ENCODE results near the gene CD79A.
"Not testable (repeated sequence)": the region's sequence is repeated elsewhere in the genome, so short reads cannot be mapped to it uniquely, and the experiment has no call there.

Gene CD79A

DNA sequence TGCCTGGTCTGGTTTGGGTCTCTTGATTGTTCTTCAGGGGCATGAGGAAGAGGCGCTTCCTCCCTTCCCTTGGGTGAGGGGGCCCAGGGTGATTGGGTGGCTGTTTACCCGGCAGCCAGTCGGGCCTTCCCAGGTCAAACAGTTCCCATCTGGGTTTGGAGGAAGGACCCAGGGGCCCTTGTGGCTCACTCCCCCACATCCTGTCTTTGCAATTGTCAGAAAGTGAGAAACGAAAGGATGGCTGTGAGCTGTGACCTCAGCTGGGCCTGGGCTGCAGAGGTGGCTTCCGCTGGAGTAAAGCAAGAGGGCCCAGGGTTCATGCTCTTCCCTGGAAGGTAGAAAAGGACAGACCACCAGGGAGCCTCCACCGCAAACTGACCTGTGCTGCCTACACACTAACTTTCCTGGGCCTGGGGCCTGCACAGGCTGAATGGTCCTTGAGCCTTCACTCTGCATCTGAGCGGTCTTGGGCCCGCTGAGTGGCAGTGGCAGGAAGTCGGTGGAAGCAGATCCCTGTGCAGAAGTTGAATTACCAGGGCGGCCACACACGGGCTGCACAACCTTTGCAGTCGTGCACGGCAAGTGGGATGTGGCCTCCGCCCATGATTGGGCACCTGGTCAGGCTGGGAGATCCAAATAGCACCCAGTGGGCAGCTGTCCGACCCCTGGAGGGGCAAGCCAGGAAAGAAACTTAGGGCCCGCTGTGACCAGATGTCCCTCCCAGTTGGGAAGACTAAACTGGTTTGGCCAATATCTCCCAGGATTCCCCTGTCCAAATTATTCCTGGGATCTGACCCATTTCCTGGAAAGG is 5.3 kb upstream of the CD79A start:
- DNase-seq (ENCODE audit: insufficient read length, low spot score) (peak; percentile 75), FAIRE-seq (peak; percentile 97)
- TF ChIP-seq SPI1 (IDR thresholded peaks at IDR 0.05; ENCODE audit: low read depth, low read length) (peak; percentile 47; the same call in 1 of the 2 replicates), PAX5 (IDR thresholded peaks at IDR 0.05; ENCODE audit: insufficient read depth, low read length, severe bottlenecking) (no peak), POLR2AphosphoS5 (IDR thresholded peaks at IDR 0.05; ENCODE audit: low read depth, low read length) (peak; percentile 97), POLR2A (IDR thresholded peaks at IDR 0.05; ENCODE audit: low read depth, low read length) (peak; percentile 84; the same call in 1 of the 2 replicates), POU2F2 (IDR thresholded peaks at IDR 0.05; ENCODE audit: low read depth, low read length) (peak; percentile 82)

- no peak for TF ChIP-seq POU2F2 (IDR thresholded peaks at IDR 0.05; ENCODE audit: low read depth, low read length)
- TF ChIP-seq TAF1 (IDR thresholded peaks at IDR 0.05; ENCODE audit: low read depth, low read length): no peak
- no peak for TF ChIP-seq POLR2AphosphoS5 (IDR thresholded peaks at IDR 0.05; ENCODE audit: low read depth, low read length)
- no peak for TF ChIP-seq PAX5 (IDR thresholded peaks at IDR 0.05; ENCODE audit: insufficient read depth, low read length, severe bottlenecking)
- no peak for TF ChIP-seq SPI1 (IDR thresholded peaks at IDR 0.05; ENCODE audit: low read depth, low read length)
- no peak; the same call in 1 of the 2 replicates for TF ChIP-seq POLR2A (IDR thresholded peaks at IDR 0.05; ENCODE audit: low read depth, low read length)
- FAIRE-seq (no peak), DNase-seq (ENCODE audit: insufficient read length, low spot score) (no peak)
Measured at GRCh38 chr19:41872384-41872774, 4.7 kb upstream of the CD79A start.

GRCh38 chr19:41872775-41873647 is 4.1 kb upstream of the CD79A start:
- DNase-seq (ENCODE audit: insufficient read length, low spot score): no peak
- TF ChIP-seq POLR2A (IDR thresholded peaks at IDR 0.05; ENCODE audit: low read depth, low read length): peak; percentile 42; the same call in 1 of the 2 replicates
- no peak for TF ChIP-seq TAF1 (IDR thresholded peaks at IDR 0.05; ENCODE audit: low read depth, low read length)
- TF ChIP-seq POU2F2 (IDR thresholded peaks at IDR 0.05; ENCODE audit: low read depth, low read length): 0 out of 2 replicates have a peak, but pooled peaks have one; percentile 28
- no peak for TF ChIP-seq PAX5 (IDR thresholded peaks at IDR 0.05; ENCODE audit: insufficient read depth, low read length, severe bottlenecking)
- peak; percentile 69 for FAIRE-seq

GRCh38 chr19:41875973-41876372 is 1.1 kb upstream of the CD79A start:
- not testable (repeated sequence) for FAIRE-seq

DNA sequence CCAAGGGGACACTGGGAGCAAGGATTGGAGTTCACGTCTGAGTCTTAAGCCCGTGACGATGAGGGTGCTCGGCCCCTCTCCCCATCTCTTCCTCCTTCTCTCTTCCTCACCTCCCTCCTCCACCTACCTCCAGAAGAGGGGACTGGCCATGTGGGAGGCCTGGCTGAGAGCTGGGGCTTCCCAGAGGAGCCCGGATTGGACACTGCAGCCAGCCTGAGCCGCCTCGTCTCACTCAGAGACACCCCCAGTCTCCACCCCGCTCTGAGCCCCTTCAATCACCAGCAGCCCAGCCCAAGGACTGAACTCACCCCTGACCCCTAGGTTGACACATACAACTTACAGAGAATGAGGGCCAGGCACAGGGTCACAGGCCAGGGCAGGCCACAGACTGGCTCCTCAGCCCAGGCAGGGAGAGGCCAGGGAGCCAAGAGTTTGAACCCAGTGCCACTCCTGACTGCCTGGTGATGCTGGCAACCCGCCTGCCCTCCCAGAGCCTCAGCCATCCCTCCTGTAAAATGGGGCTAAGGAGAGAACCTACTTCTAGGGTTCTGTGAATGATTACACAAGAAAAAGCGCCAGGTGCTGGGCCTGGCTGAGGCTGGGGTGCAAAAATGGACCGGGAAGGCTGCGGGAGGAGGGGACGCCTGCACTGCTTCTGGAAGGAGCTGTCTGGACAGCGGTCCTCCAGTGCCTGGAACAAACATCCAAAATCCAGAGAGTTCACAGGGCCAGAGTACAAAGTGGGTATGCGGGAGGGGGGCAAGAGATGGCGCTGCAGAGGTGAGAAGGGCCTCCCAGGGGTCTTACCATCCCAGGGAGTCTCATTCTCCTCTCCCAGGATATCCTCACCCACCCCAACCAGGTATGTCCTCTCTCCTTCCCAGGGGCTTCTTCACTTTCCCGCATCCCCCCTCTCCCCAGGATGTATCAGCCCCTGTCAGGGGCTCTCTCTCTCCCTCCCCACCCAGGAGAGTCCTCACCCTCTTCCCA is 1.1 kb downstream of the CD79A start:
- DNase-seq (ENCODE audit: insufficient read length, low spot score) (no peak), FAIRE-seq (no peak)

More at GRCh38 chr19:41875973-41876372, 1.1 kb upstream of the CD79A start:
- DNase-seq (ENCODE audit: insufficient read length, low spot score): not testable (repeated sequence)

DNA sequence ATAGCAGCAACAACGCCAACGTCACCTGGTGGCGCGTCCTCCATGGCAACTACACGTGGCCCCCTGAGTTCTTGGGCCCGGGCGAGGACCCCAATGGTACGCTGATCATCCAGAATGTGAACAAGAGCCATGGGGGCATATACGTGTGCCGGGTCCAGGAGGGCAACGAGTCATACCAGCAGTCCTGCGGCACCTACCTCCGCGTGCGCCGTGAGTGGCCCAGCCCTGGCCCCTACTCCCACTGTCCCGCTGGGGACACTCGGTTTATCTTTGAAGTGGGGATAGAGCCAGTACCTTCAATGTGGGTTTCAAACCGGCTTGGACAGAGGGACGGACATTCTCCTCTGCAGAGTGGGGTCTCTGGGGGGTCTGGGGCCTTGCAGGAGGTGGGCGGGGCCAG is 2.0 kb downstream of the CD79A start:
- DNase-seq (ENCODE audit: insufficient read length, low spot score): no peak
- no peak for FAIRE-seq
- no peak for TF ChIP-seq POLR2AphosphoS5 (IDR thresholded peaks at IDR 0.05; ENCODE audit: low read depth, low read length)
- no peak for TF ChIP-seq PAX5 (IDR thresholded peaks at IDR 0.05; ENCODE audit: insufficient read depth, low read length, severe bottlenecking)
- TF ChIP-seq POU2F2 (IDR thresholded peaks at IDR 0.05; ENCODE audit: low read depth, low read length): no peak
- TF ChIP-seq POLR2A (IDR thresholded peaks at IDR 0.05; ENCODE audit: low read depth, low read length): no peak
- TF ChIP-seq TAF1 (IDR thresholded peaks at IDR 0.05; ENCODE audit: low read depth, low read length): no peak

More for the DNA sequence above, 1.1 kb downstream of the CD79A start:
- TF ChIP-seq POLR2AphosphoS5 (IDR thresholded peaks at IDR 0.05; ENCODE audit: low read depth, low read length) (peak; percentile 91), POU2F2 (IDR thresholded peaks at IDR 0.05; ENCODE audit: low read depth, low read length) (no peak), POLR2A (IDR thresholded peaks at IDR 0.05; ENCODE audit: low read depth, low read length) (peak; percentile 86), PAX5 (IDR thresholded peaks at IDR 0.05; ENCODE audit: insufficient read depth, low read length, severe bottlenecking) (no peak), TAF1 (IDR thresholded peaks at IDR 0.05; ENCODE audit: low read depth, low read length) (peak; percentile 40; the same call in 1 of the 2 replicates)

GRCh38 chr19:41879670-41880328 is 2.7 kb downstream of the CD79A start:
- TF ChIP-seq POLR2A (IDR thresholded peaks at IDR 0.05; ENCODE audit: low read depth, low read length): no peak
- TF ChIP-seq POLR2AphosphoS5 (IDR thresholded peaks at IDR 0.05; ENCODE audit: low read depth, low read length): no peak
- no peak for TF ChIP-seq SPI1 (IDR thresholded peaks at IDR 0.05; ENCODE audit: low read depth, low read length)
- TF ChIP-seq POU2F2 (IDR thresholded peaks at IDR 0.05; ENCODE audit: low read depth, low read length): no peak
- no peak for TF ChIP-seq PAX5 (IDR thresholded peaks at IDR 0.05; ENCODE audit: insufficient read depth, low read length, severe bottlenecking)
- TF ChIP-seq TAF1 (IDR thresholded peaks at IDR 0.05; ENCODE audit: low read depth, low read length): no peak
- FAIRE-seq (no peak), DNase-seq (ENCODE audit: insufficient read length, low spot score) (no peak)

GRCh38 chr19:41880329-41880708 is 3.2 kb downstream of the CD79A start:
- TF ChIP-seq SPI1 (IDR thresholded peaks at IDR 0.05; ENCODE audit: low read depth, low read length) (no peak), POLR2A (IDR thresholded peaks at IDR 0.05; ENCODE audit: low read depth, low read length) (no peak), POU2F2 (IDR thresholded peaks at IDR 0.05; ENCODE audit: low read depth, low read length) (no peak), TAF1 (IDR thresholded peaks at IDR 0.05; ENCODE audit: low read depth, low read length) (no peak), POLR2AphosphoS5 (IDR thresholded peaks at IDR 0.05; ENCODE audit: low read depth, low read length) (no peak), PAX5 (IDR thresholded peaks at IDR 0.05; ENCODE audit: insufficient read depth, low read length, severe bottlenecking) (no peak)
- no peak for DNase-seq (ENCODE audit: insufficient read length, low spot score)
- no peak for FAIRE-seq

Measured in GM12891 (cell line).